HG03354 (cell line): Measurements from ENCODE around the gene PTPRN.

ENCODE experiments used
- ATAC-seq: cut with Tn5 transposase; IDR thresholded peaks from one replicate; pipeline ENCODE4 v1.9.1; 2021; ENCODE audit warnings: mild to moderate bottlenecking; ENCODE audit not compliant: unreplicated experiment, poor library complexity, severe bottlenecking

Gene PTPRN

DNA sequence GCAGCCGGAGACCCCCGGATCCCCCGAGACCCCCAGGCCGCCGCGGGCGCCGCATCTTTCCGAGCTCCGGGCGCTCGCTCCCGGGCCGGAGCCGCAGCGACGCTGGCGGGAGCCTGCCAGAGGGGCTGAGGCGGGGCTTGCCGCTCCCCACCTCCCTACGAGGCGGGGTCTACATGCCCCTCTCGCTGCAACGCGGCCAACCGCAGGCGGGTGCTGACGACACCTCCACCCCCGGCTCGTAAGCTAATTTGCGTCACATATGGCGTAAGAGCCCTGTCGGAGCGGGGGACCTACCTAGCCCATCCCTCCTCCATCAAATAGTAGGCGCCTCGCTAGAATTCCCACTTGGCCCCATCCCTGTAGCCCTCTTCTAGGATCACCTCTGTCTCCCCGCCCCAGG, at the start of gene PTPRN:
PTPRN (minus strand) TSS at position 124 of the 400 bp plus-strand sequence; CDS start at position 55, 69 bp downstream.
- ATAC-seq: no peak

- ATAC-seq: no peak
Measured at GRCh38 chr2:219358170-219359075, 49.2 kb upstream of the PTPRN start.

- no peak for ATAC-seq
Measured at GRCh38 chr2:219356834-219357233, 47.6 kb upstream of the PTPRN start.

DNA sequence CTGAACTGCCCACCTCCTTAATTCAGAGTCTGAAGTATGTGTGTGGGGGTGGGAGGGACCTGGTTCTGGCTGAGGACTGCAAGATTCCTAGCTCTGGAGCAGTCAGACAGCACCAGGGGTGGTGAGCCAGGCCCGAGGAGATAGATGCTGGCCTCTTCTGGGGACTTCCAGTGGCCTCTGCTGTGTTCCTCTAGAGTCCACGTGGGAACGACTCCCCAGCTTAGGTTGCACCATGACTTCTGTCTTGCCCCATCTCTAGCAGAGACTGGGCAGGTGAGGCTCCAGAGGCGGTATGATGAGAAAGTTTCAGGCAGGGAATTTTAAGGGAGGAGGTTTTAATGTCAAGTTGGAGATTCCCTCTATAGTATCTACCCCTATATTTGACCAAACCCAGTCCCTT, 45.4 kb upstream of the PTPRN start:
- no peak for ATAC-seq

- ATAC-seq: no peak
Measured at GRCh38 chr2:219353129-219353528, 43.9 kb upstream of the PTPRN start.

GRCh38 chr2:219352448-219353023, 43.3 kb upstream of the PTPRN start:
- peak; percentile 72 for ATAC-seq

- no peak for ATAC-seq
Measured at GRCh38 chr2:219350710-219351221, 41.6 kb upstream of the PTPRN start.

DNA sequence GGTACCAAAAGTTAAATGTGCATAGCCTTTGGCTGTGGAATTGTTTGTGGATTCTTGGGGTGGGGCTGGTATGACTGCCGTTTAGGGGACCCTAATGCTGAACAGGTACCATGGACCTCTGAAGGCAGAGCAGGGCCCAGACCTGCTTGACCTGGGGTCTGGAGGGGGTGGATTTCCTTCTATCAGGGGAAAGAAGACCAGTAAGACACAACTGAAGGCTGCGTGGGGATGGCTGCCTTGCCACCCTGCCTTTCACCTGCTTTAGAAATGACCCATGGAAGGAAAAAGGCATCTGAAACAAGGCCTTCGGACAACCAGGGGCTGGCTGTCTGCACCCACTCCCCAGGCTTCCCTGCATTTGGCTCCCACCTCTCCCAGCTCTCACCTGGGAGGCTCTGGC, 41.0 kb upstream of the PTPRN start:
- no peak for ATAC-seq

- no peak for ATAC-seq
Measured at GRCh38 chr2:219344751-219345430, 35.7 kb upstream of the PTPRN start.

DNA sequence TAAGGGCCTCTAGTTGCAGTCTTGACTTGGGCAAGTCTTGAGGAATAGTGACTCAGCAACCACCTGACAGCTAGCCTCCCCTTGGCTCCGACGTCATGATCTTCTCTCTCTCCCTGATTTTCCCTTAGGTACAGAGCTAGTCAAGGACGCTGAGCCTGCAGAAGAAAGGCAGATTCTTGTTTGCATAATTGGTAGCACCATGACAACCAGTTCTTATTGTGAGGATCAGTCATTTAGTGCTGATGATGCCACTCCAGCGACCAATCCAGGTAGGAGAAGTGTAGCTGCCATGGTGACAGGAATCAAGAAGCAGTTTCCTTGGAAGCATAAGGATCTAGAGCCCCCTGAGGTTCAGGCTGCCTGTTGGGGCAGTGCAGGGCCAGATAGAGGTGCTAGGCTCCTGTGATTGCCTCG, 26.2 kb upstream of the PTPRN start:
- ATAC-seq: no peak

- no peak for ATAC-seq
Measured at GRCh38 chr2:219334076-219334475, 24.9 kb upstream of the PTPRN start.

- no peak for ATAC-seq
Measured at GRCh38 chr2:219332542-219332941, 23.3 kb upstream of the PTPRN start, which contains the start of gene RESP18. TSS of gene RESP18 (minus strand) at chr2:219332744.

- no peak for ATAC-seq
Measured at GRCh38 chr2:219331560-219332213, 22.5 kb upstream of the PTPRN start.

GRCh38 chr2:219327719-219328118, 18.5 kb upstream of the PTPRN start:
- no peak for ATAC-seq

GRCh38 chr2:219325657-219326315, 16.6 kb upstream of the PTPRN start:
- ATAC-seq: no peak

DNA sequence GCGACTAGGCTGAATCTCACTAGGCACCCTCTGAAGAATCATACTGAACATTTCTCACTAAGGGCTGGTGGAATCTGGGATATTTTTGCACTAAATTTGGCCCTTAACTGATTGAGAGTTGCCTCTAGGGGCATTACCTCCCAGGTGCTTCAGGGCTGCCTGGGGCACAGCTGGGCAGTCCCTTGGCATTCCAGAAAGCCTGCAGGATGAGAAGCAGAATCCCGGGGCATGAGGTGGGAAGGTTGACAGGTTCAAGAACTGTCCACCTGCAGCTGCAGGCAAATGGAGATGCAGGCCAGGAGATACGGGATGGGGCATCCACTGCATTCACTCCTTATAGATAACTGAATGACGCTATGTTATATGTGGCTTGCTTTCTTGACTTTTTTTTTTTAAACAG, 15.9 kb upstream of the PTPRN start:
- ATAC-seq: no peak

- no peak for ATAC-seq
Measured at GRCh38 chr2:219323434-219323833, 14.2 kb upstream of the PTPRN start.

DNA sequence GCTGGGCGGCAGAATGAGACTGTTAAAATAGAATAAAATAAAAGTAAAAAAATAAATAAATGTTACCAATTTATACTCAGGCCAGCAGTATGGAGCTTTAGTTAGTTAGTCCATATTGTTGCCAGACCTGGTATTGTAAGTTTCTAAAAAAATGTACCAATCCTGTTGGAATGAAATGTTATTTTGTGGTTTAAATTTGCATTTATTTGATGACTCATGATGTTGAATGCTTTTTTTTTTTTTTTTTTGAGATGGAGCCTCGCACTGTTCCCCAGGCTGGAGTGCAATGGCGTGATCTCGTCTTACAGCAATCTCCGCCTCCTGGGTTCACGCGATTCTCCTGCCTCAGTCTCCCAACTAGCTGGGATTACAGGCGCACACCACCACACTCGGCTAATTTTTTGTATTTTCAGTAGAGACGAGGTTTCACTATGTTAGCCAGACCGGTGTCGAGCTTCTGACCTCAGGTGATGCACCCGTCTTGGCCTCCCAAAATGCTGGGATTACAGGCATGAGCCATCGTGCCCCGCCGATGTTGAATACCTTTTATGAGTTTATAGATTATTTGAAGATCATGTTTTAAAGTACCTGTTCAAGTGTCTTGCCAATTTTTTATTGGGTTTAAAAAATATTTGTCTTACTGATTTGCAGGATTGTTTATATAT, 5.7 kb upstream of the PTPRN start:
- ATAC-seq: no peak
